GM21576 (cell line): ENCODE results near the gene SLC6A5.

Source experiments
- ATAC-seq: cut with Tn5 transposase; IDR thresholded peaks from one replicate; pipeline ENCODE4 v1.9.1; 2021; ENCODE audit warnings: mild to moderate bottlenecking, moderate library complexity; ENCODE audit not compliant: unreplicated experiment

SLC6A5 gene

GRCh38 chr11:20668131-20668809, 68.9 kb downstream of the SLC6A5 start:
- no peak for ATAC-seq

GRCh38 chr11:20668844-20669819, 69.7 kb downstream of the SLC6A5 start, which contains the start of gene NELL1:
TSS of gene NELL1 (plus strand) at chr11:20669586.
- ATAC-seq, result no peak

GRCh38 chr11:20669820-20670684, 70.6 kb downstream of the SLC6A5 start:
- ATAC-seq, result no peak

GRCh38 chr11:20670932-20671403, 71.6 kb downstream of the SLC6A5 start:
- no peak for ATAC-seq

GRCh38 chr11:20671856-20672546, 72.6 kb downstream of the SLC6A5 start:
- no peak for ATAC-seq

GRCh38 chr11:20672575-20672974, 73.2 kb downstream of the SLC6A5 start:
- no peak for ATAC-seq

- ATAC-seq, result no peak
Observed at GRCh38 chr11:20676658-20677057, 77.2 kb downstream of the SLC6A5 start.

GRCh38 chr11:20688761-20689160, 89.4 kb downstream of the SLC6A5 start:
- no peak for ATAC-seq

GRCh38 chr11:20707876-20708275, 108.5 kb downstream of the SLC6A5 start:
- ATAC-seq, result no peak
